Right atrium auricular region (tissue), 2 donors: Measurements from ENCODE around the gene RYR3. TPM values are rescaled to one million over a fixed set of nuclear protein-coding genes. Genes with fewer than 3 reads are reported as not detected.

ENCODE experiments used
- DNase-seq: peaks from one replicate; pipeline ENCODE4 v3.0.0-alpha.2; 2019; ENCODE audit warnings: low spot score
- H3K27ac ChIP-seq, 2 donors: fragments of 200-600 bp; sonication (generic); 1 replicate in 1 of 2; 2 replicates in 1 of 2; pipeline ENCODE4 v1.5.1; 2016 to 2019
- H3K27me3 ChIP-seq, 2 donors: fragments of 200-600 bp; sonication (generic); one replicate each; pipeline versions ENCODE4 v1.5.1 to v1.6.0; 2017 to 2019
- H3K36me3 ChIP-seq: fragments of 200-600 bp; sonication (generic); one replicate; pipeline ENCODE4 v1.5.1; 2016
- H3K4me1 ChIP-seq, 2 donors: fragments of 200-600 bp; sonication (generic); one replicate each; pipeline versions ENCODE4 v1.5.1 to v1.6.0; 2017 to 2019
- H3K4me3 ChIP-seq, 2 donors: fragments of 200-600 bp; sonication (generic); 1 replicate in 1 of 2; 2 replicates in 1 of 2; pipeline ENCODE4 v1.5.1; 2017 to 2019; ENCODE audit warnings: mild to moderate bottlenecking in 1 of 2, moderate library complexity in 1 of 2
- H3K9me3 ChIP-seq, 2 donors: fragments of 200-600 bp; sonication (generic); one replicate each; pipeline ENCODE4 v1.5.1; 2019
- CTCF ChIP-seq, 2 donors: fragments of 200-600 bp; sonication (generic); IDR thresholded peaks; one replicate each; pipeline ENCODE4 v1.5.1; 2019; ENCODE audit warnings: antibody characterized with exemption in 2 of 2
- total RNA-seq, 2 donors: library from RNA; depleted of rRNA; stranded (reverse); fragments of >200 nt; gene quantifications; one replicate each; pipeline ENCODE4 v1.1.0, GENCODE V29; 2016

RYR3 gene
- total RNA-seq = under 1 TPM; 0.08 to 0.11 TPM

DNA sequence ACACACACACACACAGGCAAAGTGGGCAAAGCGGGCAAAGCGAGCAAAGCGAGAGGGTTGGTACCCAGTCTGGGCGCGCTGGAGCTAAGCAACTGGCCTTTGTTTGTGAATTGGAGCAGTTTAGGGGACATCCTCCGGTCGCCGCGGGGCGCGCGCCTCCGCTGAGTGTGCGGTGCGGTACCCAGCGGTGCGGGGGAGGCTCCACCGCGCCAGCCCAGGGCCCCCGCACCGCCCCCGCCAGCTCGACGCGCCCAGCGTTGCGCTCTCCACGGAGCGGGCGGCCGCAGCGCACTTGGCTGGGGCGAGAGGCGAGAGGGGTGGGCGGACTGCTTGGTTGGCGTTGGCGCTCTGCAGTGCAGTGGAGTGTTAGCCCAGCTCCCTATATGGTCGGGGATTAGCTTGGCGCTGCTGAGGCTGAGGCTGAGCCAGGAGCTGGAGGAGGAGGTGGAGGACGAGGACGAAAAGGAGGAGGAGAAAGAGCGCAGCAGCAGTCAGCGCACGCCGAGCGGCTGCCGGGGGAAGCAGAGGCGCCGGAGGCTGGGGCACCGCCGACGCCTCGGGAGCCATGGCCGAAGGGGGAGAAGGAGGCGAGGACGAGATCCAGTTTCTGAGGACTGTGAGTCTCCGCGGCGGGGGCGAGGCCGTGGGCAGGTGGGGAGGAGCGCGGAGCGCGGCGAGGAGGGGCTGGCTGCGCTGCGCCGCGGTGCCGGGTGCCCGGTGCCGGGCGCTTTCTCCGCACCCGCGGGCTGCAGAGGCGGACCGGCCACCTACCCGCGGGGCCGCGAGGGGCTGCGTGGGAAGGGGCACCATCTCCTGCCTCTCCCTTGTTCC lies at the start of gene RYR3:
Gene RYR3 (plus strand): TSS at position 487 of the 831 bp plus-strand sequence. CDS start 79 bp downstream, at position 566.
- no peak for DNase-seq
- Histone ChIP-seq H3K9me3 (no peaks in the 10 kb centered on the region), H3K27ac (no peak within 1 kb of the TSS), H3K4me1 (peaks cover 0 to 5% of the 10 kb centered on the region in 2 donors), H3K4me3 (peak within 1 kb of the TSS; percentile 19 to 43), H3K36me3 (no peaks in the 10 kb centered on the region), H3K27me3 (no peaks in the 10 kb centered on the region)
- TF ChIP-seq CTCF (IDR thresholded peaks at IDR 0.05) = no peak

- H3K4me3 ChIP-seq = no peak overlapping the region
- no peak overlapping the region for H3K27ac ChIP-seq
- no peak for DNase-seq
- H3K9me3 ChIP-seq = no peaks in the 10 kb centered on the region
- no peaks in the 10 kb centered on the region for H3K27me3 ChIP-seq
- no peaks in the 10 kb centered on the region for H3K36me3 ChIP-seq
- no peak for TF ChIP-seq CTCF (IDR thresholded peaks at IDR 0.05)
- no peaks in the 10 kb centered on the region for H3K4me1 ChIP-seq
Measured at GRCh38 chr15:33262306-33262705, 48.5 kb upstream of the RYR3 start.

- no peak for DNase-seq
- no peak overlapping the region for H3K27ac ChIP-seq
- H3K27me3 ChIP-seq = no peaks in the 10 kb centered on the region
- no peak for TF ChIP-seq CTCF (IDR thresholded peaks at IDR 0.05)
- no peaks in the 10 kb centered on the region for H3K4me1 ChIP-seq
- peaks cover 0 to 12% of the 10 kb centered on the region in 2 donors for H3K9me3 ChIP-seq
- H3K36me3 ChIP-seq = no peaks in the 10 kb centered on the region
- no peak overlapping the region for H3K4me3 ChIP-seq
Measured at GRCh38 chr15:33277689-33278088, 33.1 kb upstream of the RYR3 start.

- no peak for TF ChIP-seq CTCF (IDR thresholded peaks at IDR 0.05)
- DNase-seq = no peak
Measured at GRCh38 chr15:33278816-33279612, 31.8 kb upstream of the RYR3 start.

GRCh38 chr15:33279613-33280205 lies 31.1 kb upstream of the RYR3 start:
- Histone ChIP-seq H3K27me3 (no peaks in the 10 kb centered on the region), H3K4me3 (no peak overlapping the region), H3K4me1 (no peaks in the 10 kb centered on the region), H3K36me3 (no peaks in the 10 kb centered on the region), H3K9me3 (peaks cover 0 to under 1% of the 10 kb centered on the region in 2 donors), H3K27ac (no peak overlapping the region)
- no peak for TF ChIP-seq CTCF (IDR thresholded peaks at IDR 0.05)
- DNase-seq = no peak

More at GRCh38 chr15:33278816-33279612, 31.8 kb upstream of the RYR3 start:
- H3K4me3 ChIP-seq = no peak overlapping the region
- H3K27ac ChIP-seq = no peak overlapping the region
- peaks cover 0 to 7% of the 10 kb centered on the region in 2 donors for H3K9me3 ChIP-seq
- no peaks in the 10 kb centered on the region for H3K27me3 ChIP-seq
- H3K4me1 ChIP-seq = no peaks in the 10 kb centered on the region
- H3K36me3 ChIP-seq = no peaks in the 10 kb centered on the region
